NCI-H1417 treated with DMSO at 0.1 percent for 48 hours (cell line): ENCODE data around the gene C9orf85.
"Not testable (repeated sequence)": the region's sequence is repeated elsewhere in the genome, so short reads cannot be mapped to it uniquely, and the experiment has no call there.

Source experiments
- DNase-seq: peaks from one replicate; lab custom pipeline; 2025; lab: John Stamatoyannopoulos, UW

C9orf85 gene

GRCh38 chr9:71911061-71911907 lies at the start of gene C9orf85, which contains the start of gene ABHD17B:
TSS of gene C9orf85 (plus strand) at chr9:71911639. CDS start at chr9:71911735, 96 bp downstream.
TSS of gene ABHD17B (minus strand) at chr9:71911193. CDS start at chr9:71875080, 36,113 bp downstream.
- DNase-seq: peak; percentile 99

GRCh38 chr9:71863631-71864030 lies 47.8 kb upstream of the C9orf85 start:
- no peak for DNase-seq

- DNase-seq: no peak
Observed at GRCh38 chr9:71875345-71875744, 36.1 kb upstream of the C9orf85 start.

- DNase-seq: no peak
Observed at GRCh38 chr9:71876106-71876505, 35.3 kb upstream of the C9orf85 start.

GRCh38 chr9:71876829-71877228 lies 34.6 kb upstream of the C9orf85 start:
- DNase-seq: no peak

GRCh38 chr9:71878327-71879274 lies 32.8 kb upstream of the C9orf85 start:
- no peak for DNase-seq

GRCh38 chr9:71879644-71880174 lies 31.7 kb upstream of the C9orf85 start:
- DNase-seq: no peak

GRCh38 chr9:71884005-71884404 lies 27.4 kb upstream of the C9orf85 start:
- no peak for DNase-seq

GRCh38 chr9:71885467-71885866 lies 26.0 kb upstream of the C9orf85 start:
- no peak for DNase-seq

GRCh38 chr9:71886015-71886414 lies 25.4 kb upstream of the C9orf85 start:
- DNase-seq: no peak

- DNase-seq: no peak
Observed at GRCh38 chr9:71886541-71886940, 24.9 kb upstream of the C9orf85 start.

- no peak for DNase-seq
Observed at GRCh38 chr9:71887362-71887761, 24.1 kb upstream of the C9orf85 start.

GRCh38 chr9:71890042-71890679 lies 21.3 kb upstream of the C9orf85 start:
- DNase-seq: no peak

- DNase-seq: no peak
Observed at GRCh38 chr9:71891557-71892189, 19.8 kb upstream of the C9orf85 start.

GRCh38 chr9:71895117-71895516 lies 16.3 kb upstream of the C9orf85 start:
- DNase-seq: no peak

- no peak for DNase-seq
Observed at GRCh38 chr9:71895955-71896354, 15.5 kb upstream of the C9orf85 start.

- DNase-seq: no peak
Observed at GRCh38 chr9:71896761-71897160, 14.7 kb upstream of the C9orf85 start.

- no peak for DNase-seq
Observed at GRCh38 chr9:71897577-71897976, 13.9 kb upstream of the C9orf85 start.

- not testable (repeated sequence) for DNase-seq
Observed at GRCh38 chr9:71898756-71899155, 12.7 kb upstream of the C9orf85 start.

- no peak for DNase-seq
Observed at GRCh38 chr9:71901695-71902597, 9.5 kb upstream of the C9orf85 start.
